A549 (cell line): ENCODE data around the gene DEAF1. TPM values are rescaled to one million over a fixed set of nuclear protein-coding genes. Genes with fewer than 3 reads are reported as not detected.
A peak's percentile ranks its signal among the peaks of the same experiment; 100 is the strongest.

ENCODE experiments used
- ATAC-seq, 2 experiments: fragments of 200-7000 bp in 1 of 2; fragments of >200 bp in 1 of 2; cut with Nextera tagmentation in 1 of 2; cut with Tn5 transposase in 1 of 2; 3 replicates each; pipeline versions ENCODE4 v1.8.0 to v1.9.1; 2018 to 2020; ENCODE audit warnings: mild to moderate bottlenecking in 1 of 2, moderate library complexity in 1 of 2
- CTCF ChIA-PET: fragments of 300-600 bp; sonication (Branson Sonifier 250); formaldehyde crosslinking; extraction: SDS; loops from one replicate; lab custom pipeline; 2021; ENCODE audit warnings: antibody characterized with exemption, inconsistent platforms; lab: Yijun Ruan, JAX
- POLR2A ChIA-PET: fragments of 350-600 bp; formaldehyde crosslinking; extraction: SDS; loops from one replicate; lab custom pipeline; 2021; ENCODE audit warnings: antibody characterized with exemption, inconsistent platforms; lab: Yijun Ruan, JAX
- DNase-seq, 2 experiments: peaks; one replicate each; pipeline versions ENCODE4 v3.0.0 to v3.0.0-alpha.2; 2011 to 2016; ENCODE audit warnings: low read depth in 1 of 2, low spot score in 1 of 2
- FAIRE-seq: peaks from 2 replicates; lab custom pipeline; 2011; peaks lifted over from hg19 to GRCh38; lab: Jason Lieb, UNC
- H3K27ac ChIP-seq, 2 experiments: fragments of >200 bp; sonication (Bioruptor Twin); formaldehyde crosslinking; 3 replicates each; pipeline ENCODE4 v1.5.1; 2016 to 2017
- H3K4me1 ChIP-seq: fragments of >200 bp; sonication (Bioruptor Twin); formaldehyde crosslinking; 3 replicates; pipeline ENCODE4 v1.6.1; 2016
- H3K4me2 ChIP-seq: fragments of >200 bp; sonication (Bioruptor Twin); formaldehyde crosslinking; 3 replicates; pipeline ENCODE4 v1.6.1; 2016
- H3K4me3 ChIP-seq: fragments of >200 bp; sonication (Bioruptor Twin); formaldehyde crosslinking; 3 replicates; pipeline ENCODE4 v1.5.1; 2016
- H3K9me3 ChIP-seq: fragments of >200 bp; sonication (Bioruptor Twin); formaldehyde crosslinking; 3 replicates; pipeline ENCODE4 v1.6.1; 2016
- ATOH8 ChIP-seq: fragments of 250-450 bp; sonication (Bioruptor Pico); IDR thresholded peaks from 2 replicates; pipeline ENCODE4 v1.5.0; 2020; ENCODE audit warnings: low read depth, mild to moderate bottlenecking, moderate library complexity
- BHLHE40 ChIP-seq: IDR thresholded peaks from 2 replicates; pipeline ENCODE4 v1.6.1; 2012; ENCODE audit warnings: low read depth, low read length, inconsistent platforms
- CHD2 ChIP-seq: fragments of 150-350 bp; IDR thresholded peaks from 2 replicates; pipeline ENCODE4 v1.6.1; 2014; ENCODE audit warnings: low read length; ENCODE audit not compliant: partially characterized antibody
- CTCF ChIP-seq: fragments of >200 bp; sonication (Bioruptor Twin); formaldehyde crosslinking; IDR thresholded peaks from 3 replicates; pipeline ENCODE4 v1.5.1; 2016
- E2F6 ChIP-seq: IDR thresholded peaks from 2 replicates; pipeline ENCODE4 v1.6.1; 2012; ENCODE audit warnings: low read depth, borderline replicate concordance
- EHF ChIP-seq: fragments of 250-450 bp; sonication (Bioruptor Pico); IDR thresholded peaks from 2 replicates; pipeline ENCODE4 v1.5.0; 2020; ENCODE audit warnings: mild to moderate bottlenecking
- EHMT2 ChIP-seq: fragments of 200-600 bp; sonication (generic); IDR thresholded peaks from 2 replicates; pipeline ENCODE4 v1.6.1; 2016; ENCODE audit warnings: antibody characterized with exemption, low read depth, mild to moderate bottlenecking, moderate library complexity
- ELK1 ChIP-seq: fragments of 150-350 bp; IDR thresholded peaks from 2 replicates; pipeline ENCODE4 v1.6.1; 2014; ENCODE audit warnings: low read depth, mild to moderate bottlenecking, low read length
- GATA3 ChIP-seq: IDR thresholded peaks from 2 replicates; pipeline ENCODE4 v1.6.1; 2012; ENCODE audit warnings: borderline replicate concordance
- HDAC2 ChIP-seq: fragments of 200-600 bp; sonication (generic); IDR thresholded peaks from 2 replicates; pipeline ENCODE4 v1.6.1; 2016
- HEYL ChIP-seq: fragments of 250-450 bp; sonication (Bioruptor Pico); IDR thresholded peaks from 2 replicates; pipeline ENCODE4 v1.8.0; 2021; ENCODE audit warnings: mild to moderate bottlenecking, moderate library complexity
- JUN ChIP-seq, 2 experiments: fragments of >200 bp; sonication (Bioruptor Twin); formaldehyde crosslinking; IDR thresholded peaks; 2 replicates in 1 of 2; 3 replicates in 1 of 2; pipeline ENCODE4 v1.6.1; 2016 to 2017
- JUNB ChIP-seq: fragments of >200 bp; sonication (Bioruptor Twin); formaldehyde crosslinking; IDR thresholded peaks from 2 replicates; pipeline ENCODE4 v1.6.1; 2016
- KDM5A ChIP-seq: fragments of 200-600 bp; sonication (generic); IDR thresholded peaks from 2 replicates; pipeline ENCODE4 v1.6.1; 2016; ENCODE audit warnings: antibody characterized with exemption, mild to moderate bottlenecking
- MAFK ChIP-seq: fragments of 450-650 bp; IDR thresholded peaks from 2 replicates; pipeline ENCODE4 v1.6.1; 2014; ENCODE audit not compliant: partially characterized antibody
- MAZ ChIP-seq: fragments of 150-350 bp; IDR thresholded peaks from 2 replicates; pipeline ENCODE4 v1.6.1; 2014; ENCODE audit warnings: antibody characterized with exemption, low read depth, low read length, borderline replicate concordance
- NR3C1 ChIP-seq: fragments of >200 bp; sonication (Bioruptor Twin); formaldehyde crosslinking; IDR thresholded peaks from 3 replicates; pipeline ENCODE4 v1.6.1; 2017
- RCOR1 ChIP-seq: fragments of 150-350 bp; IDR thresholded peaks from 2 replicates; pipeline ENCODE4 v1.6.1; 2014; ENCODE audit warnings: antibody characterized with exemption, low read length, low read depth
- SMC3 ChIP-seq: fragments of >200 bp; sonication (Bioruptor Twin); formaldehyde crosslinking; IDR thresholded peaks from 3 replicates; pipeline ENCODE4 v1.6.1; 2018; ENCODE audit warnings: inconsistent platforms
- TFCP2L1 ChIP-seq: fragments of 250-450 bp; sonication (Bioruptor Pico); IDR thresholded peaks from 2 replicates; pipeline ENCODE4 v1.5.0; 2021; ENCODE audit warnings: mild to moderate bottlenecking
- TP53 ChIP-seq: fragments of 250-450 bp; sonication (Bioruptor Pico); IDR thresholded peaks from 2 replicates; pipeline ENCODE4 v1.5.0; 2021; ENCODE audit warnings: mild to moderate bottlenecking, moderate library complexity
- USF2 ChIP-seq: fragments of 450-650 bp; IDR thresholded peaks from 2 replicates; pipeline ENCODE4 v1.6.1; 2014; ENCODE audit warnings: antibody characterized with exemption
- ZNF302 ChIP-seq: fragments of 250-450 bp; sonication (Bioruptor Pico); IDR thresholded peaks from 2 replicates; pipeline ENCODE4 v1.9.0; 2021; ENCODE audit warnings: inconsistent platforms, mild to moderate bottlenecking, moderate library complexity
- WGBS: methylation state at CpG from one replicate; pipeline ENCODE4 v1.1.6; 2017; ENCODE audit errors: missing lambda C conversion rate; 5-methylcytosine and 5-hydroxymethylcytosine counted together
- polyA plus RNA-seq, 4 experiments: library from polyadenylated mRNA; depleted of rRNA in 3 of 4; stranded (reverse); fragments of >200 nt; fragmentation: RNase III in 1 of 4; extraction: RNeasy Plus Mini Kit Qiagen cat#74134 plus additional on column Dnase treatment in 1 of 4; gene quantifications; 2 replicates in 3 of 4; 3 replicates in 1 of 4; pipeline ENCODE4 v1.2.3, GENCODE V29; 2011 to 2017

DEAF1 gene
- polyA plus RNA-seq, 2 of the 4 experiments (the other 2 are of a cell fraction): 16.0 to 24.0 TPM

GRCh38 chr11:601573-602245 lies 93.3 kb downstream of the DEAF1 start (continued):
- TF ChIP-seq CTCF (no peak), MAZ (no peak), SMC3 (no peak), EHMT2 (no peak)

GRCh38 chr11:598005-598680 lies 96.9 kb downstream of the DEAF1 start:
- no peak for FAIRE-seq
- ATAC-seq: no peak
- TF ChIP-seq KDM5A (no peak), ATOH8 (CRISPR knock-in tag) (no peak), BHLHE40 (no peak), TFCP2L1 (CRISPR knock-in tag) (no peak), MAFK (no peak), HEYL (no peak), HDAC2 (no peak)
- TF ChIP-seq, all 56 proteins: peak for 0
- WGBS: 97% methylated on average over 19 of the region's 30 CpGs
- Histone ChIP-seq H3K4me1 (peaks cover 7% of the 10 kb centered on the region; the same call in 2 of the 3 replicates), H3K4me3 (no peak overlapping the region), H3K9me3 (no peaks in the 10 kb centered on the region), H3K27ac (no peak overlapping the region), H3K4me2 (no peak overlapping the region)
- no peak for DNase-seq
- CTCF ChIA-PET: no interaction called here
- POLR2A ChIA-PET: no interaction called here

- CTCF ChIA-PET: interaction anchor here (1.4 kb wide), 1 partner anchor 8 kb away, joined by 3 read pairs; no protein-coding TSS in a partner anchor
- FAIRE-seq (no peak), ATAC-seq (peak; percentile 76 to 79; a peak in 5 of 6 replicates), DNase-seq (no peak)
- Histone ChIP-seq H3K9me3 (no peaks in the 10 kb centered on the region), H3K4me3 (no peak overlapping the region), H3K27ac (no peak overlapping the region), H3K4me1 (peaks cover 7% of the 10 kb centered on the region; the same call in 2 of the 3 replicates), H3K4me2 (no peak overlapping the region)
- POLR2A ChIA-PET: no interaction called here
- TF ChIP-seq JUNB (no peak), HEYL (no peak), EHF (CRISPR knock-in tag) (no peak), NR3C1 (no peak)
- WGBS: 92% methylated on average over 23 of the region's 29 CpGs
Measured at GRCh38 chr11:597166-597725, 97.8 kb downstream of the DEAF1 start.

- DNase-seq (no peak), ATAC-seq (no peak), FAIRE-seq (no peak)
- WGBS: 86% methylated on average over 10 of the region's 10 CpGs
- POLR2A ChIA-PET: no interaction called here
- Histone ChIP-seq H3K9me3 (no peaks in the 10 kb centered on the region), H3K4me1 (peaks cover 7% of the 10 kb centered on the region; the same call in 2 of the 3 replicates), H3K4me3 (no peak overlapping the region), H3K4me2 (no peak overlapping the region), H3K27ac (no peak overlapping the region)
- CTCF ChIA-PET: interaction anchor here (1.0 to 2.3 kb wide), 3 partner anchors 9 to 78 kb away, joined by 3 to 5 read pairs (median 3); no protein-coding TSS in a partner anchor
- no peak for TF ChIP-seq TP53 (CRISPR knock-in tag)
- no peak for TF ChIP-seq MAFK
- no peak for TF ChIP-seq RCOR1
- no peak for TF ChIP-seq JUN (IDR thresholded peaks at IDR 0.05)
- no peak for TF ChIP-seq GATA3
- TF ChIP-seq E2F6: no peak
- no peak for TF ChIP-seq ELK1
- TF ChIP-seq USF2: no peak
- TF ChIP-seq MAZ: no peak
- TF ChIP-seq ZNF302 (CRISPR knock-in tag): no peak
- no peak for TF ChIP-seq CHD2
Measured at GRCh38 chr11:596374-596773, 98.6 kb downstream of the DEAF1 start.
